Thoracic aorta (tissue), 2 donors: ENCODE data around the gene RNF167. TPM values are rescaled to one million over a fixed set of nuclear protein-coding genes. Genes with fewer than 3 reads are reported as not detected.

ENCODE experiments used
- ATAC-seq: fragments of 150-250 bp; one replicate; pipeline ENCODE4 v1.8.0; 2017; ENCODE audit warnings: low read depth; ENCODE audit not compliant: insufficient number of reproducible peaks, low FRiP score
- DNase-seq: peaks from one replicate; pipeline ENCODE4 v3.0.0-alpha.2; 2020; ENCODE audit warnings: low spot score
- H3K27ac ChIP-seq, 2 donors: fragments of 200-600 bp; sonication (generic); 1 replicate in 1 of 2; 2 replicates in 1 of 2; pipeline ENCODE4 v1.5.1; 2016; ENCODE audit warnings: mild to moderate bottlenecking in 2 of 2, moderate library complexity in 2 of 2
- H3K27me3 ChIP-seq: fragments of 200-600 bp; sonication (generic); replicated peaks from 2 replicates; pipeline ENCODE4 v1.6.0; 2016; ENCODE audit warnings: mild to moderate bottlenecking; ENCODE audit not compliant: insufficient read depth
- H3K36me3 ChIP-seq: fragments of 200-600 bp; sonication (generic); one replicate; pipeline ENCODE4 v1.5.1; 2016
- H3K4me1 ChIP-seq, 2 donors: fragments of 200-600 bp; sonication (generic); 1 replicate in 1 of 2; 2 replicates in 1 of 2; pipeline versions ENCODE4 v1.5.1 to v1.6.0; 2016; ENCODE audit warnings: low read depth in 2 of 2, mild to moderate bottlenecking in 1 of 2; ENCODE audit not compliant: control insufficient read depth in 1 of 2
- H3K4me3 ChIP-seq: fragments of 200-600 bp; sonication (generic); 2 replicates; pipeline ENCODE4 v1.5.1; 2016; ENCODE audit warnings: mild to moderate bottlenecking
- H3K9me3 ChIP-seq: fragments of 200-600 bp; sonication (generic); 2 replicates; pipeline ENCODE4 v1.5.1; 2016
- total RNA-seq, 2 donors: library from RNA; depleted of rRNA; stranded (reverse); fragments of >200 nt; gene quantifications; one replicate each; pipeline versions ENCODE4 v1.1.0 to v1.2.3, GENCODE V29; 2016
- TF ChIP-seq, protein P1 (sequence below): fragments of 200-600 bp; sonication (generic); IDR thresholded peaks from one replicate; pipeline ENCODE4 v1.5.1; 2019; ENCODE audit warnings: antibody characterized with exemption

The RNF167 gene
- total RNA-seq, 2 donors from 2014 or later: 32.4 to 38.3 TPM

GRCh38 chr17:4931963-4932362 is 8.1 kb upstream of the RNF167 start, which contains the start of gene GP1BA:
Gene GP1BA (plus strand): TSS chr17:4932277. CDS start chr17:4932605, 328 bp downstream.
- Histone ChIP-seq H3K27me3 (no peaks in the 10 kb centered on the region), H3K36me3 (peaks cover 7% of the 10 kb centered on the region), H3K9me3 (no peaks in the 10 kb centered on the region), H3K4me1 (peaks cover 0 to 9% of the 10 kb centered on the region in 2 donors), H3K27ac (no peak within 1 kb of the TSS), H3K4me3 (no peak within 1 kb of the TSS)
- TF ChIP-seq, protein P1, sequence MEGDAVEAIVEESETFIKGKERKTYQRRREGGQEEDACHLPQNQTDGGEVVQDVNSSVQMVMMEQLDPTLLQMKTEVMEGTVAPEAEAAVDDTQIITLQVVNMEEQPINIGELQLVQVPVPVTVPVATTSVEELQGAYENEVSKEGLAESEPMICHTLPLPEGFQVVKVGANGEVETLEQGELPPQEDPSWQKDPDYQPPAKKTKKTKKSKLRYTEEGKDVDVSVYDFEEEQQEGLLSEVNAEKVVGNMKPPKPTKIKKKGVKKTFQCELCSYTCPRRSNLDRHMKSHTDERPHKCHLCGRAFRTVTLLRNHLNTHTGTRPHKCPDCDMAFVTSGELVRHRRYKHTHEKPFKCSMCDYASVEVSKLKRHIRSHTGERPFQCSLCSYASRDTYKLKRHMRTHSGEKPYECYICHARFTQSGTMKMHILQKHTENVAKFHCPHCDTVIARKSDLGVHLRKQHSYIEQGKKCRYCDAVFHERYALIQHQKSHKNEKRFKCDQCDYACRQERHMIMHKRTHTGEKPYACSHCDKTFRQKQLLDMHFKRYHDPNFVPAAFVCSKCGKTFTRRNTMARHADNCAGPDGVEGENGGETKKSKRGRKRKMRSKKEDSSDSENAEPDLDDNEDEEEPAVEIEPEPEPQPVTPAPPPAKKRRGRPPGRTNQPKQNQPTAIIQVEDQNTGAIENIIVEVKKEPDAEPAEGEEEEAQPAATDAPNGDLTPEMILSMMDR: no peak
- DNase-seq (no peak), ATAC-seq (no peak)

DNA sequence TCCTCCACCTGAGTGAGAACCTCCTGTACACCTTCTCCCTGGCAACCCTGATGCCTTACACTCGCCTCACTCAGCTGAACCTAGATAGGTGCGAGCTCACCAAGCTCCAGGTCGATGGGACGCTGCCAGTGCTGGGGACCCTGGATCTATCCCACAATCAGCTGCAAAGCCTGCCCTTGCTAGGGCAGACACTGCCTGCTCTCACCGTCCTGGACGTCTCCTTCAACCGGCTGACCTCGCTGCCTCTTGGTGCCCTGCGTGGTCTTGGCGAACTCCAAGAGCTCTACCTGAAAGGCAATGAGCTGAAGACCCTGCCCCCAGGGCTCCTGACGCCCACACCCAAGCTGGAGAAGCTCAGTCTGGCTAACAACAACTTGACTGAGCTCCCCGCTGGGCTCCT is 7.3 kb upstream of the RNF167 start:
- Histone ChIP-seq H3K27me3 (no peaks in the 10 kb centered on the region), H3K4me3 (no peak overlapping the region), H3K4me1 (peaks cover 0 to 9% of the 10 kb centered on the region in 2 donors), H3K27ac (no peak overlapping the region), H3K9me3 (no peaks in the 10 kb centered on the region), H3K36me3 (peaks cover 15% of the 10 kb centered on the region)
- ATAC-seq (no peak), DNase-seq (no peak)
- TF ChIP-seq, protein P1: no peak

- DNase-seq (no peak), ATAC-seq (no peak)
- Histone ChIP-seq H3K36me3 (peaks cover 19% of the 10 kb centered on the region), H3K27me3 (no peaks in the 10 kb centered on the region), H3K9me3 (no peaks in the 10 kb centered on the region), H3K4me1 (peaks cover 4 to 15% of the 10 kb centered on the region in 2 donors), H3K4me3 (no peak overlapping the region), H3K27ac (no peak overlapping the region)
- TF ChIP-seq, protein P1: no peak
These were observed 6.4 kb upstream of the RNF167 start for GRCh38 chr17:4933646-4934045.

DNA sequence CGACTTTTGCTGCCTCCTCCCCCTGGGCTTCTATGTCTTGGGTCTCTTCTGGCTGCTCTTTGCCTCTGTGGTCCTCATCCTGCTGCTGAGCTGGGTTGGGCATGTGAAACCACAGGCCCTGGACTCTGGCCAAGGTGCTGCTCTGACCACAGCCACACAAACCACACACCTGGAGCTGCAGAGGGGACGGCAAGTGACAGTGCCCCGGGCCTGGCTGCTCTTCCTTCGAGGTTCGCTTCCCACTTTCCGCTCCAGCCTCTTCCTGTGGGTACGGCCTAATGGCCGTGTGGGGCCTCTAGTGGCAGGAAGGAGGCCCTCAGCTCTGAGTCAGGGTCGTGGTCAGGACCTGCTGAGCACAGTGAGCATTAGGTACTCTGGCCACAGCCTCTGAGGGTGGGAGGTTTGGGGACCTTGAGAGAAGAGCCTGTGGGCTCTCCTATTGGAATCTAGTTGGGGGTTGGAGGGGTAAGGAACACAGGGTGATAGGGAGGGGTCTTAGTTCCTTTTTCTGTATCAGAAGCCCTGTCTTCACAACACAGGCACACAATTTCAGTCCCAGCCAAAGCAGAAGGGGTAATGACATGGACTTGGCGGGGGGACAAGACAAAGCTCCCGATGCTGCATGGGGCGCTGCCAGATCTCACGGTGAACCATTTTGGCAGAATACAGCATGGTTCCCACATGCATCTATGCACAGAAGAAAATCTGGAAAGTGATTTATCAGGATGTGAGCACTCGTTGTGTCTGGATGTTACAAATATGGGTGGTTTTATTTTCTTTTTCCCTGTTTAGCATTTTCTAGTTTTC is 5.7 kb upstream of the RNF167 start:
- Histone ChIP-seq H3K4me3 (no peak overlapping the region), H3K27me3 (no peaks in the 10 kb centered on the region), H3K36me3 (peaks cover 19% of the 10 kb centered on the region), H3K4me1 (peaks cover 9 to 22% of the 10 kb centered on the region in 2 donors), H3K9me3 (no peaks in the 10 kb centered on the region), H3K27ac (no peak overlapping the region)
- DNase-seq (no peak), ATAC-seq (no peak)
- TF ChIP-seq, protein P1: no peak

GRCh38 chr17:4935650-4936049 is 4.4 kb upstream of the RNF167 start:
- TF ChIP-seq, protein P1: no peak
- Histone ChIP-seq H3K9me3 (no peaks in the 10 kb centered on the region), H3K27ac (no peak overlapping the region), H3K4me1 (peaks cover 9 to 22% of the 10 kb centered on the region in 2 donors), H3K27me3 (no peaks in the 10 kb centered on the region), H3K36me3 (peaks cover 19% of the 10 kb centered on the region), H3K4me3 (no peak overlapping the region)
- DNase-seq (no peak), ATAC-seq (no peak)
